K562 (cell line): ENCODE measurements around the gene PAX2.

Experiments used
- CBX5 ChIP-seq: IDR thresholded peaks from 2 replicates; pipeline ENCODE4 v1.6.1; 2014; ENCODE audit warnings: low read depth, borderline replicate concordance
- HDAC8 ChIP-seq: fragments of 450-650 bp; IDR thresholded peaks from 2 replicates; pipeline ENCODE4 v1.6.1; 2016; ENCODE audit warnings: mild to moderate bottlenecking, missing genetic modification characterization, moderate library complexity, missing compliant biosample characterization
- KAT7 ChIP-seq: sonication (generic); formaldehyde crosslinking; IDR thresholded peaks from 2 replicates; pipeline ENCODE4 v1.8.0; 2022; ENCODE audit warnings: missing genetic modification reagents, mild to moderate bottlenecking, borderline replicate concordance
- TAF7 ChIP-seq: fragments of 450-650 bp; IDR thresholded peaks from 2 replicates; pipeline ENCODE4 v1.6.1; 2016; ENCODE audit warnings: missing genetic modification characterization, missing compliant biosample characterization
- TCF3 ChIP-seq: sonication (generic); formaldehyde crosslinking; IDR thresholded peaks from 2 replicates; pipeline ENCODE4 v1.4.0; 2020; ENCODE audit warnings: mild to moderate bottlenecking, missing genetic modification reagents
- ZBTB33 ChIP-seq: sonication (generic); formaldehyde crosslinking; IDR thresholded peaks from 2 replicates; pipeline ENCODE4 v1.8.1; 2023; ENCODE audit warnings: mild to moderate bottlenecking, missing genetic modification reagents
- ZNF431 ChIP-seq: sonication (generic); formaldehyde crosslinking; IDR thresholded peaks from 2 replicates; pipeline ENCODE4 v1.8.0; 2022; ENCODE audit warnings: mild to moderate bottlenecking, missing genetic modification reagents
- ZNF766 ChIP-seq: fragments of 200-800 bp; sonication (Bioruptor generic); conservative IDR thresholded peaks from 2 replicates; pipeline ENCODE4 v1.6.1; 2016; ENCODE audit warnings: missing genetic modification characterization, missing compliant biosample characterization

GRCh38 chr10:100774223-100774622 lies 28.8 kb downstream of the PAX2 start:
- TF ChIP-seq KAT7 (CRISPR knock-in tag) = no peak
- TF ChIP-seq HDAC8 (tag) = no peak
- TF ChIP-seq ZNF431 (CRISPR knock-in tag) = no peak
- no peak for TF ChIP-seq CBX5
- no peak for TF ChIP-seq TAF7
- TF ChIP-seq TCF3 (CRISPR knock-in tag) = no peak
- TF ChIP-seq ZBTB33 (CRISPR knock-in tag) = no peak
- TF ChIP-seq ZNF766 = no peak
